OCI-LY3 (cell line): ENCODE measurements around the gene TRAF3.

Experiments used
- CTCF ChIP-seq: fragments of 200-600, 300-600 bp; sonication (generic); IDR thresholded peaks from 2 replicates; pipeline ENCODE4 v1.5.1; 2014; ENCODE audit warnings: antibody characterized with exemption, low read length, low read depth
- EZH2phosphoT487 ChIP-seq: fragments of 200-600 bp; shearing (Covaris generic); IDR thresholded peaks from 2 replicates; pipeline ENCODE4 v1.6.1; 2018; ENCODE audit warnings: antibody characterized with exemption, mixed run types, low read depth

DNA sequence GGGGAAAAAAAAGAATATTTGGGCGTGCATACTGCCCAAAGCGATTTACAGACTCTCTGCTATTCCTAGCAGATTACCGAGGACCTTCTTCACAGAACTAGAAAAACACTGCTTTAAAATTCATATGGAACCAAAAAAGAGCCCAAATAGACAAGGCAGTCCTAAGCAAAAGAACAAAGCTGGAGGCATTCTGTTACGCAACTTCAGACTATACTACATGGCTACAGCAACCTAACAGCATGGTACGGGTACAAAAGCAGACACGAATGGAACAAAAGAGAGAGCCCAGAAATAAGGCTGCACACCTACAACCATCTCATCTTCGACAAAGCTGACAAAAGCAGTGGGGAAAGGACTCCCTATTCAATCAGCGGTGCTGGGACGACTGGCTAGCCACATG lies 56.7 kb downstream of the TRAF3 start:
- TF ChIP-seq CTCF = no peak
- no peak for TF ChIP-seq EZH2phosphoT487
